Endothelial cell of umbilical vein (primary cell): Measurements from ENCODE around the gene CNGB1. TPM values are rescaled to one million over a fixed set of nuclear protein-coding genes. Genes with fewer than 3 reads are reported as not detected.

Experiments
- BruUV-seq: library from RNA; stranded (reverse); fragments of 400-500 nt; replicated peaks from 2 replicates; lab custom pipeline; 2021; lab: Mats Ljungman, UMichigan
- CTCF ChIA-PET: fragments of 300-600, 350-600 bp; sonication (Branson Sonifier 250); formaldehyde crosslinking; loops from one replicate; lab custom pipeline; 2021; ENCODE audit warnings: antibody characterized with exemption, inconsistent platforms; lab: Charles Lee
- POLR2A ChIA-PET: fragments of 300-600, 350-600 bp; sonication (Branson Sonifier 250); formaldehyde crosslinking; loops from one replicate; lab custom pipeline; 2021; ENCODE audit warnings: antibody characterized with exemption, inconsistent platforms; lab: Charles Lee
- DNase-seq: peaks from one replicate; pipeline ENCODE4 v3.0.0-alpha.2; 2011; ENCODE audit warnings: low read depth, low spot score
- FAIRE-seq: peaks from 2 replicates; lab custom pipeline; 2011; peaks lifted over from hg19 to GRCh38; lab: Jason Lieb, UNC
- H2AFZ ChIP-seq: 2 replicates; pipeline ENCODE4 v1.6.0; 2012; ENCODE audit warnings: low read depth, low read length, control low read depth, inconsistent platforms
- H3K27ac ChIP-seq: 2 replicates; pipeline ENCODE4 v1.5.1; 2011; ENCODE audit warnings: low read depth, mild to moderate bottlenecking, control low read depth, low read length, moderate library complexity; ENCODE audit not compliant: insufficient read depth
- H3K27me3 ChIP-seq, 2 experiments: 2 replicates each; pipeline versions ENCODE4 v1.6.0 to v1.6.1; 2011; ENCODE audit warnings: low read length in 2 of 2, mixed read lengths in 1 of 2; ENCODE audit not compliant: control insufficient read depth in 2 of 2, insufficient read depth in 2 of 2
- H3K36me3 ChIP-seq, 2 experiments: 2 replicates in 1 of 2; 3 replicates in 1 of 2; pipeline ENCODE4 v1.5.1; 2011; ENCODE audit warnings: low read length in 2 of 2, mild to moderate bottlenecking in 1 of 2, moderate library complexity in 1 of 2; ENCODE audit not compliant: control insufficient read depth in 2 of 2, insufficient read depth in 2 of 2; ENCODE audit errors: extremely low read depth in 1 of 2
- H3K4me1 ChIP-seq: 3 replicates; pipeline ENCODE4 v1.5.1; 2011; ENCODE audit warnings: mild to moderate bottlenecking, low read length; ENCODE audit not compliant: control insufficient read depth, insufficient read depth; ENCODE audit errors: extremely low read depth
- H3K4me2 ChIP-seq: 2 replicates; pipeline ENCODE4 v1.6.1; 2011; ENCODE audit warnings: low read length, control low read depth, mixed read lengths; ENCODE audit not compliant: insufficient read depth
- H3K4me3 ChIP-seq, 3 experiments: fragments of 200-600 bp in 1 of 3; sonication (generic), shearing (Covaris generic) in 1 of 3; replicated peaks in 1 of 3; 2 replicates each; pipeline ENCODE4 v1.5.1; 2011 to 2016; ENCODE audit warnings: control low read depth in 3 of 3, low read length in 3 of 3, mild to moderate bottlenecking in 2 of 3, inconsistent platforms in 1 of 3, low read depth in 1 of 3, moderate library complexity in 1 of 3; ENCODE audit not compliant: insufficient read depth in 1 of 3
- H3K79me2 ChIP-seq: 2 replicates; pipeline ENCODE4 v1.6.0; 2012; ENCODE audit warnings: low read length, inconsistent platforms; ENCODE audit not compliant: control insufficient read depth, insufficient read depth
- H3K9ac ChIP-seq: replicated peaks from 2 replicates; pipeline ENCODE3; 2011; ENCODE audit warnings: low read length, control low read depth; ENCODE audit not compliant: insufficient read depth; ENCODE audit errors: extremely low read depth
- H3K9me1 ChIP-seq: replicated peaks from 3 replicates; pipeline ENCODE4 v1.6.0; 2011; ENCODE audit warnings: mild to moderate bottlenecking, low read length; ENCODE audit not compliant: control insufficient read depth, insufficient read depth; ENCODE audit errors: extremely low read depth
- H3K9me3 ChIP-seq: replicated peaks from 2 replicates; pipeline ENCODE4 v1.5.1; 2012; ENCODE audit warnings: low read length, inconsistent platforms; ENCODE audit not compliant: control insufficient read depth, insufficient read depth
- H4K20me1 ChIP-seq: replicated peaks from 2 replicates; pipeline ENCODE3; 2011; ENCODE audit warnings: mild to moderate bottlenecking, low read length; ENCODE audit not compliant: control insufficient read depth, insufficient read depth; ENCODE audit errors: extremely low read depth
- CTCF ChIP-seq, 2 donors: IDR thresholded peaks; 1 replicate in 1 of 2; 2 replicates in 1 of 2; pipeline ENCODE4 v1.5.1; 2011; ENCODE audit warnings: low read length in 2 of 2, mild to moderate bottlenecking in 2 of 2, moderate library complexity in 2 of 2, control low read depth in 1 of 2, inconsistent platforms in 1 of 2, low read depth in 1 of 2; ENCODE audit not compliant: insufficient read depth in 1 of 2; ENCODE audit errors: extremely low read depth in 1 of 2
- EZH2 ChIP-seq: IDR thresholded peaks from 2 replicates; pipeline ENCODE4 v1.6.1; 2012; ENCODE audit warnings: borderline replicate concordance, low read depth, mild to moderate bottlenecking, moderate library complexity, low read length, inconsistent platforms; ENCODE audit not compliant: severe bottlenecking
- FOS ChIP-seq: IDR thresholded peaks from 2 replicates; pipeline ENCODE4 v1.6.1; 2011; ENCODE audit warnings: mild to moderate bottlenecking, low read length, moderate library complexity, borderline replicate concordance; ENCODE audit not compliant: insufficient read depth
- GATA2 ChIP-seq: IDR thresholded peaks from 2 replicates; pipeline ENCODE4 v1.7.0; 2011; ENCODE audit warnings: low read depth, mild to moderate bottlenecking, moderate library complexity, mixed read lengths, low read length; ENCODE audit not compliant: insufficient read length, insufficient read depth
- JUN ChIP-seq: IDR thresholded peaks from 2 replicates; pipeline ENCODE4 v1.6.1; 2011; ENCODE audit warnings: borderline replicate concordance, low read depth; ENCODE audit not compliant: insufficient read length, insufficient read depth
- MAX ChIP-seq: IDR thresholded peaks from 2 replicates; pipeline ENCODE4 v1.6.1; 2011; ENCODE audit not compliant: insufficient read depth, insufficient read length
- MYC ChIP-seq: IDR thresholded peaks from one replicate; pipeline ENCODE4 v1.6.1; 2011; ENCODE audit warnings: mild to moderate bottlenecking, low read depth, low read length
- POLR2A ChIP-seq: IDR thresholded peaks from 2 replicates; pipeline ENCODE4 v1.6.1; 2012; ENCODE audit warnings: low read depth, mild to moderate bottlenecking, control low read depth, low read length
- POLR2AphosphoS5 ChIP-seq: IDR thresholded peaks from 2 replicates; pipeline ENCODE4 v1.6.1; 2012; ENCODE audit warnings: low read depth, mild to moderate bottlenecking, control low read depth, low read length, moderate library complexity; ENCODE audit not compliant: insufficient read depth
- dilution Hi-C: fragments of 300-500 bp; cut with MboI; formaldehyde crosslinking; loops from one replicate; pipeline ENCODE4 v1.15.0; 2019; ENCODE audit warnings: low sequenced_read_pairs; ENCODE audit not compliant: extremely low pct_ligation_motif_present
- intact Hi-C: fragments of 100-400 bp; cut with micrococcal nuclease; formaldehyde crosslinking; loops from one replicate; pipeline ENCODE4 v1.10.0; 2022
- polyA plus RNA-seq, 4 experiments: library from polyadenylated mRNA; depleted of rRNA in 3 of 4; stranded (reverse) in 3 of 4; unstranded in 1 of 4; fragments of >200 nt; gene quantifications; 2 replicates each; pipeline versions ENCODE4 v1.2.1 to v1.2.3, GENCODE V29; 2011 to 2012; ENCODE audit warnings: missing spikeins in 1 of 4
- total RNA-seq: library from RNA; stranded (reverse); gene quantifications from 2 replicates; pipeline ENCODE4 v1.2.3, GENCODE V29; 2021

The CNGB1 gene
- total and polyA plus RNA-seq, 2 donors (not counting 3 experiments of a cell fraction or from before 2014, with no cell fraction given), result not detected

GRCh38 chr16:57961538-57961937, 9.4 kb downstream of the CNGB1 start:
- Histone ChIP-seq H3K27ac (no peak overlapping the region), H2AFZ (no peak overlapping the region), H3K4me2 (no peak overlapping the region), H4K20me1 (no peaks in the 10 kb centered on the region), H3K4me3 (no peak overlapping the region), H3K36me3 (no peaks in the 10 kb centered on the region), H3K9me1 (no peaks in the 10 kb centered on the region), H3K9me3 (no peaks in the 10 kb centered on the region), H3K79me2 (no peaks in the 10 kb centered on the region), H3K27me3 (no peaks in the 10 kb centered on the region), H3K4me1 (no peaks in the 10 kb centered on the region), H3K9ac (no peak overlapping the region)
- dilution Hi-C loops (no loop called here), intact Hi-C loops (no loop called here)
- ChIA-PET POLR2A (no interaction called here), CTCF (interaction anchor here (1.0 to 1.7 kb wide), 3 partner anchors 10 to 123 kb away, joined by 3 to 4 read pairs (median 4); partner anchors contain the start of gene CNGB1)
- TF ChIP-seq GATA2 (no peak), POLR2AphosphoS5 (no peak), EZH2 (no peak), CTCF (IDR thresholded peaks at IDR 0.05; ENCODE audit: extremely low read depth in 1 of 2, insufficient read depth in 1 of 2, low read depth in 1 of 2, low read length in 2 of 2) (no peak)
- FAIRE-seq (no peak), DNase-seq (no peak)
- no TSS peak for BruUV-seq

- no peak for FAIRE-seq
- no TSS peak for BruUV-seq
- CTCF ChIA-PET, result interaction anchor here (1.0 to 1.7 kb wide), 3 partner anchors 11 to 123 kb away, joined by 3 to 4 read pairs (median 4); partner anchors contain the start of gene CNGB1
- Histone ChIP-seq H2AFZ (no peak overlapping the region), H3K4me3 (no peak overlapping the region), H3K4me2 (no peak overlapping the region), H3K9me1 (no peaks in the 10 kb centered on the region), H3K79me2 (no peaks in the 10 kb centered on the region), H3K9me3 (no peaks in the 10 kb centered on the region), H3K4me1 (no peaks in the 10 kb centered on the region), H3K27me3 (no peaks in the 10 kb centered on the region), H3K36me3 (no peaks in the 10 kb centered on the region), H4K20me1 (no peaks in the 10 kb centered on the region), H3K9ac (no peak overlapping the region), H3K27ac (no peak overlapping the region)
- POLR2A ChIA-PET, result no interaction called here
- dilution Hi-C loops (no loop called here), intact Hi-C loops (no loop called here)
- no peak for TF ChIP-seq MAX
- TF ChIP-seq JUN, result no peak
- no peak for TF ChIP-seq POLR2A
- TF ChIP-seq EZH2, result no peak
- TF ChIP-seq GATA2, result no peak
- no peak for TF ChIP-seq FOS
- no peak for TF ChIP-seq POLR2AphosphoS5
- TF ChIP-seq CTCF (IDR thresholded peaks at IDR 0.05; ENCODE audit: extremely low read depth in 1 of 2, insufficient read depth in 1 of 2, low read depth in 1 of 2, low read length in 2 of 2), result no peak
- TF ChIP-seq MYC, result no peak
- DNase-seq, result no peak
These were observed 10.0 kb downstream of the CNGB1 start for GRCh38 chr16:57960826-57961472.
